Stimulated activated CD8-positive, alpha-beta memory T cell treated with anti-CD3 and anti-CD28 coated beads, Interleukin-15, amount 100 ng/mL, for 4 hours (primary cell): ENCODE data around the gene ZNF211.

Source experiments
- DNase-seq, 2 donors: peaks; one replicate each; pipeline ENCODE4 v3.0.0-alpha.2; 2020; ENCODE audit warnings: low read depth in 2 of 2

ZNF211 gene

DNA sequence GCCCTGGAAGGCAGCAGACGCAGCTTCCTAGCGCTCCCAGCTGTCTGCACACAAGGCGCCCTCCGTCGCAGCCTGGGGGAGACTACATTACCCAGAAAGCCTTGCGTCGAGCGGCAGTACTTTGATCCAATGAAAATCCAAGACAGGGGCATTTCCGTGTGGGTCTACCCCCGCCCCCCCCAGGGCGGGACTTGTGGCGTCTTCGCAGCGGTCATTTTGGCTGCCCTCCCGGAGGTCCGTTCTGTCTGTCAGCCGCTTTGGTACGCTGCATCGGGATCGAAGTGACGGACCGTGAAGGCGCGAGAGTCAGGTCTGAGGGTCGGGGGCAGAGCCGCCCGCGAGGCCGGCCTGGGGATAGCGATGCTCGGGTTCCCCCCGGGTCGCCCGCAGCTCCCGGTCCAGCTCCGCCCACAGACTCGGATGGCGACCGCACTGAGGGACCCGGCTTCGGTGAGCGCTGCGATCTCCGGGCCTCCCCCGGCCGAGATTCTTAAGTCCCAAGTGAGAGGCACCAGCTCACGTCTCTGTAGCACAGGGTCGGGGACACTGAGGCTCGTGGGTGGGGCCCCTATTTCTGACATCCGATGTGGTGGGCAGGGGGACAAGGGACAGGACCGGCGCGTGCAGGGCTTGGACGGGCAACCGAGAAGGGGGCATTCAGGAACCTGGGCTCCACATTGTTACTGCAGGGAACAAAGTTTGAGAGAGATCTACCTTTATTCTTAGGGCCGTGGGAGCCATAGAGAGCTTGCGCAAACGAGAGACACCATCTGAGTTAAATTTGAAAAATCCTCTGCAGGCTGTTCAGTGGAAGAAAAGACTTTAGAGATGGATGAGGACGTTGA, at the start of gene ZNF211:
ZNF211 (plus strand) TSS at position 182 of the 845 bp plus-strand sequence; CDS start at position 361, 179 bp downstream.
- DNase-seq, result peak; percentile 71 to 76

- peak; percentile 74 to 81 for DNase-seq
Measured at GRCh38 chr19:57583521-57584416, 49.2 kb upstream of the ZNF211 start, which contains the start of gene ZIK1. Gene ZIK1, plus strand, starts transcription at chr19:57584145. Its CDS starts 212 bp downstream, at chr19:57584357.

- no peak for DNase-seq
Measured at GRCh38 chr19:57587529-57587928, 45.4 kb upstream of the ZNF211 start.

GRCh38 chr19:57599377-57599760, 33.6 kb upstream of the ZNF211 start:
- no peak for DNase-seq

DNA sequence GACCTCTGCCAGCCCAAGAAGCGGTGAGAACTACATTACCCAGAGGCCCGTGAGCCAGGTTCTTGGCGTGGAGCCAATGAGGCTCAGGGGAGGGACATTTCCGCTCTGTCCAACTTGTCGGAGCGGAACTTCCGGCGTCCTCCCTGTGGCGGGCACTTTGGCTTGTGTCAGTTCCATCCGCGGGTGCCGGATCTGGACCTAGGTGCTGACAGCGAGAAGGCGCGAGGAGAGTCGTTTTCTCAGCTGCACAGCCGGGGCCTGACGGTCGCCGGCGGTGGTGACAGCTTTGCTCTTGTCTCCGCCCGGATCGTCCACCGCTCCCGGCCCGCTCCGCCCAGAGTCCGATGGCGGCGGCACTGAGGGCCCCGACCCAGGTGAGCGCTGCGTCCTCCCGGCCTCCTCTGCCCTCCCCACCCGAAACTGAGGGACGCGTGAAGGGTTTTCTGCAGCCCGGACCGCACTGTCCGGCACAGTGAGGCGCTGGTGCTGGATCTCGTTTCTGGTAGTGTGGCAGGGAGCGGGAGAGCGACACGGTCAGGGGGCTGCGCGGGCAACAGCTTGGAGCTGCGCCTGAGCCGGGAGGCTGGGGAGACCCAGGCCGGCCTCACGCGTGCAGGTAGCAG, 33.1 kb upstream of the ZNF211 start, which contains the start of gene ZNF530:
ZNF530 (plus strand) TSS at position 125 of the 623 bp plus-strand sequence. CDS start 4,461 bp downstream, outside the sequence.
- peak; percentile 73 to 75 for DNase-seq

DNA sequence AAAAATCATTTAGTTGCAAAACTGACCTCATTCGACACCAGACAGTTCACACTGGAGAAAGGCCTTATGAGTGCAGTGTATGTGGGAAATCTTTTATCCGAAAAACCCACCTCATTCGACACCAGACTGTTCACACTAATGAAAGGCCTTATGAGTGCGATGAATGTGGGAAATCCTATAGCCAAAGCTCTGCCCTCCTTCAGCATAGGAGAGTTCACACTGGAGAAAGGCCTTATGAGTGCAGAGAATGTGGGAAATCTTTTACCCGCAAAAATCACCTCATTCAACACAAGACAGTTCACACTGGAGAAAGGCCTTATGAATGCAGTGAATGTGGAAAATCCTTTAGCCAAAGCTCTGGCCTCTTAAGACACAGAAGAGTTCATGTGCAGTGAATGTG, 26.0 kb upstream of the ZNF211 start:
- no peak for DNase-seq

GRCh38 chr19:57611113-57611512, 21.9 kb upstream of the ZNF211 start:
- DNase-seq, result no peak

DNA sequence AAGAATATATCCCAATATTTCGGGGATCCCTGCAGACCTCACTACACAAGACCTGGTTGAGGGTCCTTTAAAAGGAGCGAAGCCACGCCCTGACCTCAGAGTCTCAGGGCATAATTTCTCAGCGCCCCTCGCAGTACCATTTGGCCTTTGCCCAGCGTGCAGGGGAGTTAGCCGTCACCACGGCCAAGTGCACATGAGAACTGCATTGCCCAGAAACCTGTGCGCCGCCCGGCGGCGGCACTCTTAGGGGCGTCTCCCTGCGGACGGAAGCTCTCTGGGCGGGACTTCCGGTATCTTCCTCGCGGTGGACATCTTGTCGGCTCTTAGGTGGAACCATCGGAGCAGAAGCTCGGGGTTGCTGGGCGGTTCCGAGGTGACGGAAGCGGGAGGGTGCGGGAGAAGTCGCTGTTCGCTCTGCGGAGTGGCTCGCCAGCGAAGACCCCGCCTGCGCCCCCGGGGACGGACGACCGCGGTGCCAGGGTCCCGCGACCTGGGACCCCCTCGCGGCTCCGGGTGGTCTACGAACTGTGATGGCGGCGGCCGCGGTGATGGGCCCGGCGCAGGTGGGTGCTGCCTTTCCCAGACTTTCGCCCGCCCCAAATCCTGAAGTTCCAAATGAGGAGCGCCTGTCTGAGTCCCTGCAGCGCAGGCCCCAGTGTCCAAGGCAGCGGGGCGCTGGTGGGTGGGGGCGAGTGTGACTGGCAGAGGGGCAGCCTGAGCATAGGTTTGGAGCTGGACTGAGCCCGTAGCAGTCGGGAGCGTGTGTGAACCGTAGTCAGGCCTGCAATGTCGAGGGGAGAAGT, 18.8 kb upstream of the ZNF211 start, which contains the start of gene ZNF134:
ZNF134 (plus strand) TSS at position 302 of the 803 bp plus-strand sequence. CDS start 5,227 bp downstream, outside the sequence.
- peak; percentile 77 to 81 for DNase-seq

GRCh38 chr19:57615346-57615745, 17.6 kb upstream of the ZNF211 start:
- no peak for DNase-seq

GRCh38 chr19:57620673-57621348, 12.2 kb upstream of the ZNF211 start:
- no peak for DNase-seq

DNA sequence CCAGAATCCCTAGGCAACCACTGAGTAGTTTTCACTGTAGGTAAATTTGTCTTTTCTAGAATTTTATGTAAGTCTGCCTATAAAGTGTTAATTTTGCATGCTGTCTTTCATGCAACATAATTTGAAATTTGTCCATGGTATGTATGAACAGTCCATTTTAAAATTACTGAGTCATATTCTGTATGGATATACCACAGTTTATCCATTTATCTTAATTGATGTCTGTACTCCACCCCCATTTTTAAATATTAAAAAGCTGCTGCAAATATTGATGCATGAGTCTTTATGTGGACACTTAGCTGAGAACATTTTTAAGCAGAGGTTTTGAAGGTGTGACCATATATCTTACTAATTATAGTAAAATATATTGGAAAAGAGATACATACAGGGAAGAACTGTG, 9.9 kb upstream of the ZNF211 start:
- DNase-seq, result no peak

- no peak for DNase-seq
Measured at GRCh38 chr19:57633832-57634131, 814 bp downstream of the ZNF211 start.

GRCh38 chr19:57637379-57637778, 4.4 kb downstream of the ZNF211 start:
- no peak for DNase-seq

DNA sequence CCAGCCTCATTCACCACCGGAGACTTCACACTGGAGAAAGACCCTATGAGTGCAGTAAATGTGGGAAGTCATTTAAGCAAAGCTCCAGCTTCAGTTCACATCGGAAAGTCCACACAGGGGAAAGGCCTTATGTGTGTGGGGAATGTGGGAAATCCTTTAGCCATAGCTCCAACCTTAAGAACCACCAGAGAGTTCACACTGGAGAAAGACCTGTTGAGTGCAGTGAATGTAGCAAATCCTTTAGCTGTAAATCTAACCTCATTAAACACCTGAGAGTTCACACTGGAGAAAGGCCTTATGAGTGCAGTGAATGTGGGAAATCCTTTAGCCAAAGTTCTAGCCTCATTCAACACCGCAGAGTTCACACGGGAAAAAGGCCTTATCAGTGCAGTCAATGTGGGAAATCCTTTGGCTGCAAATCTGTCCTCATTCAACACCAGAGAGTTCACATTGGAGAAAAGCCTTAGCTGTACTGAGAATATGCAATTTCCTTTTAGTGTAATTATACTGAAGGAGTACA, 8.8 kb downstream of the ZNF211 start:
- DNase-seq, result no peak

DNA sequence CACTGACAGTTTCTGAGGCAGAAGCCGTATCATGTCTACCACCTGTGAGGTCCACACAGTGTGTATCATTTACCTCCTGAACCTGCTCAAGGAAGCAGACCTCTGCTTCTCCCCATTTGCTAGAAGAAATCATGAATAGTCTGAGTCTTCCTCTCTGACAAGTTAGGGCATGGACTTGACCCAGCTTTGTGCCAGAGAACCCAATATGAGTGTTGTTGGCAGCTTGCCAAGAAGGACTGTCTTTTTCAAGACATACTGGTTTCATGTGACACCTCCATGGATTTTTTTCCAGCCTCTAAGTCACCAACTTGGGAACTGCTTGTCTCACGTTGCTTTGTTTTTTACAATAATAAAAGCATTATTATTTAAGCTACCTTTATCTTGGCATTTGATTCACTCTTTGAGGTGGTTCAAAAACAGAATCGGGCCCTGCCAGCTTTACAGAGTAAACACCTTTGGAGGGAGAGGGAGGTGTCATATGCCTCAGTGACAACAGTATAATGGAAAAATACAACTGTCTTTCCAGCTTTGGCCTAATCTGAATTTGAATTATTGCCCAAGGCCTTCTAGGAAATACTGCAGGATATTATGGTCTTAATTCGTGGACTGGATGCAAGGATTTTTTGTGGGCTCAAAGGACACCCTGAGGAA, 9.6 kb downstream of the ZNF211 start:
- DNase-seq, result no peak

GRCh38 chr19:57643734-57644133, 10.8 kb downstream of the ZNF211 start:
- no peak for DNase-seq

DNA sequence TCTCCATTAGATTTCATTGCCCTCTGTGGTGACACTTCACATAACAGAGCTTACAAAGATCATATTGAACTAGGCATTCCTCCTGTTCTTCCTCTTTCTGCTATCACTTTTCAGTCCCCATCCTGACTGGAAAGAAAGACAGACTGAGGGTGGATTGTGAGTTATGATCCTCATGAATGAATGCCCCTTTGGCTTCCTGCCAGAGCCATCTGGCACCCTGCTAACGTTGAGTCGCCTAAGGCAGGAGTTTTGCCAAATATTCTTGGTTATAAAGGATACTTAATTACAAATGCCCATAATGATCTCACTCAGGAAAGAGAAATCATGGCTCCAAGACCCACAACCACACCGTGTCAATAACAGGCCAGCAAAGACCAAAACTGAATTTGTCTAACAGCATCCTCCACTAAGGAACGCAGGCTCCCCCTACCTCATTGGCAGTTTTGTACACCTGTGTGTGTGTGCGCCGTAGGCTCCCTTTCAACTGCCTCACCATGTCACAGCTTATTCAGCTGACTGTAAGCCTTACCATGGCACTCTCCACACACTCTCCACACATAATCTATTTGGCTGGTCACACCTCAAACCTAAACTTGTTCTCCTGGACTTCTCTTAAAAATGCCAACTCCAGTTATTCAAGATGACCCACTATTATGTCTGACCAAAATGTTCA, 15.5 kb downstream of the ZNF211 start:
- DNase-seq, result no peak

DNA sequence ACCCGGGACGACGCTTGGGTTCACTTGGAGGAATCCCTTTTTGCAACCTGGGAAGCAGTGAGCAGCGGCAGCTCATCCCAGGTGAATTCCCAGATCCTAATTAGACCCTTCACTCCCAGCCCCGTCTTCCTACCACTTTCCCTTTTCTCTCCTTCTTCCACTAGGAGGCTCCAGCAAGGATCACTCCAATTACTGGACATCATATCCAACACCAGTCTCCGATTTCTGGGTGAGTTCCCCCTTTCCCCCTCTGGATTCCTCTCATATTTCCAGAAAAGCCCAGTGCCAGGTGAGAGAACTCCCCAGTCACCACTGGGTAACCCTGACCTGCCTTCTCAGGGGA, 18.7 kb downstream of the ZNF211 start:
- DNase-seq, result no peak

- no peak for DNase-seq
Measured at GRCh38 chr19:57653689-57654088, 20.7 kb downstream of the ZNF211 start.
